GM23248 (cell line): ENCODE data around the gene PPOX.

Experiments
- EZH2 ChIP-seq: fragments of 200-600 bp; sonication (generic); IDR thresholded peaks from 2 replicates; pipeline ENCODE4 v1.6.1; 2018; ENCODE audit warnings: antibody characterized with exemption, mild to moderate bottlenecking; ENCODE audit not compliant: insufficient read depth, poor library complexity, severe bottlenecking
- EZH2phosphoT487 ChIP-seq: fragments of 200-600 bp; sonication (generic); IDR thresholded peaks from 2 replicates; pipeline ENCODE4 v1.6.1; 2018; ENCODE audit warnings: antibody characterized with exemption, moderate library complexity, mild to moderate bottlenecking, low read depth; ENCODE audit not compliant: insufficient read depth

DNA sequence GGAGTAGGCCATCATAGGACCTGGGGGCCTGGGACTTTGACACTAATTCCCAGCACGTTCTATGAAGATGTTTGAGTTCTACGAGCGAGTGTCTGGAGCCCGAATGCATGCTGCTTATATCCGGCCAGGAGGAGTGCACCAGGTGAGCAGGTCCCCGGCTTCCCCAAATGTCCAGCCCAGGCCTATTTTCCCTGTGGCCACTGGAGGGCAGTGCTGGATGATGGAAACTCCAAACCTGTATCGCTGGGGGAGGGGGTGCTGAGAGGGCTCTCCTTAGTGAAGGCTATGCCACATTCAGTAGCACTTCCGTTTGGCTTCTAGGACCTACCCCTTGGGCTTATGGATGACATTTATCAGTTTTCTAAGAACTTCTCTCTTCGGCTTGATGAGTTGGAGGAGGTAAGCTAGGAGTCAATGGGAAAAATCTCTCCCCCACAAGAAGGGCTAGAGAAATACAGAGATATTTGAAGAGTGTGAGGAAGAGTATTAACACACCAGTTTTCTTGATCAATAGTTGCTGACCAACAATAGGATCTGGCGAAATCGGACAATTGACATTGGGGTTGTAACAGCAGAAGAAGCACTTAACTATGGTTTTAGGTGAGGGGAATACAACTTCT is 43.7 kb downstream of the PPOX start:
- no peak for TF ChIP-seq EZH2
- no peak for TF ChIP-seq EZH2phosphoT487
